A673 (cell line): ENCODE results near the gene CYP1A1. TPM values are rescaled to one million over a fixed set of nuclear protein-coding genes. Genes with fewer than 3 reads are reported as not detected.

Source experiments
- BruUV-seq: library from RNA; stranded (reverse); fragments of 400-500 nt; replicated peaks from 2 replicates; lab custom pipeline; 2021; lab: Mats Ljungman, UMichigan
- CTCF ChIA-PET: fragments of 300-600 bp; sonication (Branson Sonifier 250); formaldehyde crosslinking; loops from one replicate; lab custom pipeline; 2022; ENCODE audit warnings: antibody characterized with exemption; lab: Charles Lee
- POLR2A ChIA-PET: fragments of 300-600 bp; sonication (Branson Sonifier 250); formaldehyde crosslinking; loops from one replicate; lab custom pipeline; 2022; ENCODE audit warnings: antibody characterized with exemption; ENCODE audit not compliant: low non-redundant PET; lab: Charles Lee
- DNase-seq: peaks from one replicate; pipeline ENCODE4 v3.0.0-alpha.2; 2015; ENCODE audit warnings: low spot score
- H3K27ac ChIP-seq: fragments of 200-600 bp; sonication (generic); 2 replicates; pipeline ENCODE4 v1.5.1; 2016; ENCODE audit warnings: mixed run types, low read depth, mild to moderate bottlenecking, mixed read lengths, antibody characterized with exemption, low read length; ENCODE audit not compliant: poor library complexity, severe bottlenecking
- H3K27me3 ChIP-seq: fragments of 200-600 bp; sonication (generic); replicated peaks from 2 replicates; pipeline ENCODE4 v1.6.1; 2017; ENCODE audit warnings: mixed run types, low read depth, mild to moderate bottlenecking, mixed read lengths, antibody characterized with exemption, low read length; ENCODE audit not compliant: insufficient read depth, poor library complexity
- H3K36me3 ChIP-seq: fragments of 200-600 bp; sonication (generic); 2 replicates; pipeline ENCODE4 v1.6.1; 2016; ENCODE audit warnings: mixed run types, mild to moderate bottlenecking, mixed read lengths, antibody characterized with exemption, low read length; ENCODE audit not compliant: insufficient read depth, poor library complexity, severe bottlenecking
- H3K4me1 ChIP-seq: fragments of 200-600 bp; sonication (generic); 2 replicates; pipeline ENCODE4 v1.6.1; 2017; ENCODE audit warnings: mixed run types, mild to moderate bottlenecking, mixed read lengths, antibody characterized with exemption, low read length; ENCODE audit not compliant: insufficient read depth, poor library complexity, severe bottlenecking
- H3K4me3 ChIP-seq: fragments of 200-600 bp; sonication (generic); 2 replicates; pipeline ENCODE4 v1.5.1; 2016; ENCODE audit warnings: low read depth, mixed run types, mild to moderate bottlenecking, mixed read lengths, low read length; ENCODE audit not compliant: poor library complexity, severe bottlenecking
- H3K9me3 ChIP-seq: fragments of 200-600 bp; sonication (generic); 2 replicates; pipeline ENCODE4 v1.6.1; 2016; ENCODE audit warnings: mixed run types, low read depth, mild to moderate bottlenecking, mixed read lengths, antibody characterized with exemption, low read length; ENCODE audit not compliant: poor library complexity, severe bottlenecking
- CTCF ChIP-seq: fragments of 300-800, 200-600 bp; sonication (generic); conservative IDR thresholded peaks from 2 replicates; pipeline ENCODE4 v1.5.1; 2017; ENCODE audit warnings: low read depth, mild to moderate bottlenecking, antibody characterized with exemption, low read length, moderate library complexity, mixed read lengths
- EZH2 ChIP-seq: fragments of 200-600 bp; sonication (generic); IDR thresholded peaks from 2 replicates; pipeline ENCODE4 v1.6.1; 2017; ENCODE audit warnings: borderline replicate concordance, low read depth, mild to moderate bottlenecking, mixed read lengths, antibody characterized with exemption, low read length; ENCODE audit not compliant: poor library complexity, severe bottlenecking
- intact Hi-C: fragments of 100-400 bp; cut with micrococcal nuclease; formaldehyde crosslinking; loops from one replicate; pipeline ENCODE4 v1.10.0; 2022; ENCODE audit not compliant: unreplicated experiment
- total RNA-seq: library from RNA; stranded (reverse); gene quantifications from 2 replicates; pipeline ENCODE4 v1.2.3, GENCODE V29; 2021

CYP1A1 gene
- total RNA-seq, 1 experiment from 2014 or later, result 0.62 TPM

GRCh38 chr15:74680456-74680855 is 44.9 kb downstream of the CYP1A1 start:
- Histone ChIP-seq H3K27me3 (no peaks in the 10 kb centered on the region), H3K4me3 (no peak overlapping the region), H3K27ac (no peak overlapping the region), H3K9me3 (no peaks in the 10 kb centered on the region), H3K36me3 (peaks cover 9% of the 10 kb centered on the region), H3K4me1 (no peaks in the 10 kb centered on the region)
- intact Hi-C loops, result no loop called here
- ChIA-PET CTCF (no interaction called here), POLR2A (no interaction called here)
- no TSS peak for BruUV-seq
- no peak for TF ChIP-seq EZH2
- TF ChIP-seq CTCF, result no peak
- DNase-seq, result no peak

- Histone ChIP-seq H3K9me3 (no peaks in the 10 kb centered on the region), H3K4me3 (no peak overlapping the region), H3K27ac (no peak overlapping the region), H3K36me3 (peaks cover 7% of the 10 kb centered on the region), H3K4me1 (no peaks in the 10 kb centered on the region), H3K27me3 (no peaks in the 10 kb centered on the region)
- no peak for DNase-seq
- ChIA-PET POLR2A (no interaction called here), CTCF (no interaction called here)
- no TSS peak for BruUV-seq
- TF ChIP-seq CTCF, result no peak
- TF ChIP-seq EZH2, result no peak
- intact Hi-C loops, result no loop called here
Measured at GRCh38 chr15:74676801-74677200, 48.5 kb downstream of the CYP1A1 start.

GRCh38 chr15:74674161-74674560 is 51.2 kb downstream of the CYP1A1 start:
- no TSS peak for BruUV-seq
- ChIA-PET POLR2A (no interaction called here), CTCF (interaction anchor here (0.7 kb wide), 1 partner anchor 317 kb away, joined by 7 read pairs; no protein-coding TSS in a partner anchor)
- no peaks in the 10 kb centered on the region for H3K4me1 ChIP-seq
- no peak for DNase-seq
- no peak overlapping the region for H3K4me3 ChIP-seq
- peaks cover 24% of the 10 kb centered on the region for H3K36me3 ChIP-seq
- no peak overlapping the region for H3K27ac ChIP-seq
- no peaks in the 10 kb centered on the region for H3K9me3 ChIP-seq
- no peaks in the 10 kb centered on the region for H3K27me3 ChIP-seq
- intact Hi-C loops, result no loop called here
- TF ChIP-seq EZH2 (no peak), CTCF (no peak)
